AG04449 (cell line): ENCODE data around the gene HYAL1.

Experiments used
- CTCF ChIA-PET: fragments of 350-600 bp; formaldehyde crosslinking; extraction: SDS; loops from one replicate; lab custom pipeline; 2021; ENCODE audit warnings: antibody characterized with exemption; lab: Yijun Ruan, JAX
- POLR2A ChIA-PET: fragments of 400-600, 350-600 bp; formaldehyde crosslinking; extraction: SDS; loops from one replicate; lab custom pipeline; 2020; ENCODE audit warnings: antibody characterized with exemption, inconsistent platforms; lab: Yijun Ruan, JAX
- DNase-seq: peaks from one replicate; pipeline ENCODE4 v3.0.0-alpha.2; 2010; ENCODE audit warnings: low read depth, low spot score
- H3K4me3 ChIP-seq: 2 replicates; pipeline ENCODE4 v1.5.1; 2011; ENCODE audit warnings: low read depth, mild to moderate bottlenecking, control low read depth, low read length
- CTCF ChIP-seq: IDR thresholded peaks from one replicate; pipeline ENCODE4 v1.5.1; 2011; ENCODE audit warnings: mild to moderate bottlenecking, moderate library complexity, low read length, control low read depth, inconsistent platforms; ENCODE audit not compliant: insufficient read depth; ENCODE audit errors: missing control alignments

Gene HYAL1

GRCh38 chr3:50259432-50260026 lies 43.8 kb downstream of the HYAL1 start:
- ChIA-PET CTCF (interaction anchor here (1.0 to 47.4 kb wide), 8 partner anchors 6 to 94 kb away, joined by 3 to 1609 read pairs (median 12); partner anchors contain the start of genes GNAI2, GNAT1, LSMEM2 and SEMA3B), POLR2A (interaction anchor here (1.0 to 1.2 kb wide), 4 partner anchors 9 to 24 kb away, joined by 3 to 6 read pairs (median 4); partner anchors contain the start of genes GNAI2 and SEMA3B)
- DNase-seq, result no peak
- no peak for TF ChIP-seq CTCF
- H3K4me3 ChIP-seq, result no peak overlapping the region

GRCh38 chr3:50258979-50259378 lies 44.4 kb downstream of the HYAL1 start:
- ChIA-PET CTCF (interaction anchor here (1.0 to 47.4 kb wide), 8 partner anchors 7 to 93 kb away, joined by 3 to 1609 read pairs (median 8); partner anchors contain the start of genes GNAI2, GNAT1, LSMEM2 and SEMA3B), POLR2A (interaction anchor here (0.7 kb wide), 1 partner anchor 1429 kb away, joined by 3 read pairs; no protein-coding TSS in a partner anchor)
- no peak for DNase-seq
- peak; percentile 10 for TF ChIP-seq CTCF
- H3K4me3 ChIP-seq, result no peak overlapping the region

DNA sequence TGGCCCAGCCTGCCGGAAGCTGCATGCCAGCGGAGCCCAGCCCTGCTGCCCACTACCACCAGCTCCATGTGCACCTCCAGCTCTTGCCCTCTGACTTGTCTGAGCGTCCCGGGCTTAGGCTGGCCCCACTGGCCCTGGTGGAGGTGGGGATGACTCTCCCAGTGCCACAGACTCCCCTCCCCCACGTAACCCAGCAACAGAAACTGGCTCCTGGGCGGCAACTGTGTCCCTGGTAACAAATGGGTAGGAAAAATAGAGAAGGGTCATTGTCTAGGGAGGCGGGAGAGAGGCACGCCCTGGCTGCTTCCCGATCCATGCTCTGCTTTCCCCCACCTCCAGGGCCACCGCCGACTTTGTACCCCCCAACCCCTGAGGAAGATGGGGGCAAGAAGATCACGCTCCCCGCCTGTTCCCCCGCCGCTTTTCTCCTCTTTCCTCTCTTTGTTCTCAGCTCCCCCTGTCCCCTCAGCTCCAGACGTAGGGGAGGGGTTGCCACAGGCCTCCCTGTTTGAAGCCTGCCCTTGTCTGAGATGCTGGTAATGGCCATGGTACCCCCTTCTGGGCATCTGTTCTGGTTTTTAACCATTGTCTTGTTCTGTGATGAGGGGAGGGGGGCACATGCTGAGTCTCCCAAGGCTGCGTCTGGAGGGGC lies 45.2 kb downstream of the HYAL1 start:
- ChIA-PET CTCF (interaction anchor here (1.1 to 47.4 kb wide), 6 partner anchors 8 to 77 kb away, joined by 3 to 1609 read pairs (median 26); partner anchors contain the start of genes GNAI2, GNAT1, LSMEM2 and SEMA3B), POLR2A (interaction anchor here (0.7 kb wide), 1 partner anchor 1430 kb away, joined by 3 read pairs; no protein-coding TSS in a partner anchor)
- H3K4me3 ChIP-seq, result no peak overlapping the region
- DNase-seq, result no peak
- no peak for TF ChIP-seq CTCF

DNA sequence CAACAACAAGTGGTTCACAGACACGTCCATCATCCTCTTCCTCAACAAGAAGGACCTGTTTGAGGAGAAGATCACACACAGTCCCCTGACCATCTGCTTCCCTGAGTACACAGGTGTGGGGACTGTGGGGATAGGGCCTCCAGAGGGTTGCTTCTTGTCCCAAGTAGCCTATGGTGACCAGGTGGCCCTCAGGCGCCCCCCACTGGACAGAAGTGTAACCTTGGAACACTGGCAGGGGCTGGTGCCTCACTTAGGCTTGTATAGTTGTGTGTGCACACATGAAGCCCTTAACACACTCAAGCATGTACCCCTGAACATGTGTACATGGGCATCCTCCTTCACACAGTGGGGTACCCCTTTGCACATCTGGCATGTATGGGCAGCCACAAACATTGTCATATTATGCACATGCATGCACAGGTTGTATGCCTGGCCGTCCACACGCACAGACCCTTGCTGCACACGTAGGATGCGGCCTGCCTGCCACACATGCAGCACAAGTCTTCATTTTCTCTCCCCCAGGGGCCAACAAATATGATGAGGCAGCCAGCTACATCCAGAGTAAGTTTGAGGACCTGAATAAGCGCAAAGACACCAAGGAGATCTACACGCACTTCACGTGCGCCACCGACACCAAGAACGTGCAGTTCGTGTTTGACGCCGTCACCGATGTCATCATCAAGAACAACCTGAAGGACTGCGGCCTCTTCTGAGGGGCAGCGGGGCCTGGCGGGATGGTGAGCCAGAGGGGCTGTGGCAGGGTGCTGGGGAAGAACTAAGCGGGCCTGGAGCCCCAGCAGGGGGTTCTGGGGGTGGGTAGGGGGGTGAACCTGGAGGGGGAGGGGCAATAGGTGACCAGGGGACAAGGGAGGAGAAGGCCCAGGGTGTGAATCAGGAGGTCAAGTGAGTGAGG lies 46.1 kb downstream of the HYAL1 start:
- TF ChIP-seq CTCF, result peak; percentile 58
- POLR2A ChIA-PET, result no interaction called here
- no peak overlapping the region for H3K4me3 ChIP-seq
- DNase-seq, result no peak
- CTCF ChIA-PET, result interaction anchor here (1.2 to 47.4 kb wide), 4 partner anchors 9 to 63 kb away, joined by 3 to 1609 read pairs (median 829); partner anchors contain the start of genes GNAI2, GNAT1, LSMEM2 and SEMA3B

DNA sequence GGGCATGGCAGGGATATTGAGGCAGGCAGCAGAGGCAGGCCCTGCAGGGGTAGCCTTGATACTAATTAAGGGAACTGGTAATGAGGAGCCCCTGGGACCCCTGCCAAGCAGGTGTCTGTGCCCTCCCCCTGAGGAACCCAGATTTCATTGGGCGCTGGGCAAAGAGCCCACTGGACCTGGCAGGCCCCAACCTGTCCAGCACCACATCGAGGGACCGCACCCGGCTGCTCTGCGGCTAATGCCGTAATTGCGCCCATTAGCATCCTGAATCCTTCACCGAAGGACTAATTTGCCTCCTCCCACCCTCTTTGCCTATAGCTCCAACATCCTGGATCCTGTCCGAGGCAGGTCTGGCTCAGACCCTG lies 48.1 kb downstream of the HYAL1 start:
- H3K4me3 ChIP-seq, result no peak overlapping the region
- no peak for DNase-seq
- TF ChIP-seq CTCF, result no peak
- POLR2A ChIA-PET, result interaction anchor here (1.6 kb wide), 1 partner anchor 20 kb away, joined by 4 read pairs; no protein-coding TSS in a partner anchor
- CTCF ChIA-PET, result interaction anchor here (6.8 to 47.4 kb wide), 3 partner anchors 11 to 61 kb away, joined by 49 to 1609 read pairs (median 1609); partner anchors contain the start of genes GNAI2, GNAT1, LSMEM2 and SEMA3B
